DND-41 (cell line): Measurements from ENCODE around the gene SLC35G3.

ENCODE experiments used
- CTCF ChIP-seq: IDR thresholded peaks from 2 replicates; pipeline ENCODE4 v1.5.1; 2012; ENCODE audit warnings: borderline replicate concordance, low read length, moderate library complexity, mild to moderate bottlenecking; ENCODE audit not compliant: poor library complexity, severe bottlenecking; ENCODE audit errors: extremely low read depth
- EZH2 ChIP-seq: IDR thresholded peaks from 3 replicates; pipeline ENCODE4 v1.6.1; 2012; ENCODE audit warnings: borderline replicate concordance, low read depth, mild to moderate bottlenecking, moderate library complexity, low read length, inconsistent platforms; ENCODE audit not compliant: severe bottlenecking

- TF ChIP-seq CTCF (no peak), EZH2 (no peak)
Measured at GRCh38 chr17:35162755-35163154, 31.4 kb downstream of the SLC35G3 start.
